ENCODE measurements around the gene RNF220.

The RNF220 gene

DNA sequence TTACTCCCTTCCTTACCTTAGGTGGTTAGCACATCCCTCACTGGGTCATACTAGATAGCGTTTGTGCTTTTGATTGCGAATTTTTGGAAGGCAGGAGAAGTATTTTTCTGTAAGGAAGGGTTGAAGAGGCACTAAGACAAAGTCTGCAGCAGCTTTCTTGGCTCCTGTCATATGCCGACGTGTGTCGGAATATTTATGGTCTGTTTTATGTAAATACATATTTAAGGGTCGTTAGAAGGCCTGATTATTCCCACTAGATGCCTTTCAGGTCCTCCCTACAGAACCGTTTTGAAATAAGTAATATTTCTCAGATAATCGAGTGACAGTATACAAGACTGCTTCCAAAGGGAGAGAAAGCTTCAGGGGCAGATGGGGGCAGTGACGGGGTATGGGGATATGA is 10.0 kb downstream of the RNF220 start:
- Histone ChIP-seq H3K36me3 (ENCODE audit: insufficient read depth, low read length) (no peaks in the 10 kb centered on the region), H3K4me1 (ENCODE audit: insufficient read depth, low read length) (peaks cover 10% of the 10 kb centered on the region; the same call in 1 of the 2 replicates), H3K9me3 (ENCODE audit: control insufficient read depth, insufficient read depth, low read length) (no peaks in the 10 kb centered on the region), H3K9ac (ENCODE audit: low read depth, low read length) (no peak overlapping the region)

GRCh38 chr1:44416408-44416807 is 11.4 kb downstream of the RNF220 start:
- Histone ChIP-seq H3K36me3 (ENCODE audit: insufficient read depth, low read length) (no peaks in the 10 kb centered on the region), H3K4me1 (ENCODE audit: insufficient read depth, low read length) (peaks cover 10% of the 10 kb centered on the region; the same call in 1 of the 2 replicates), H3K9me3 (ENCODE audit: control insufficient read depth, insufficient read depth, low read length) (no peaks in the 10 kb centered on the region), H3K9ac (ENCODE audit: low read depth, low read length) (no peak overlapping the region)

GRCh38 chr1:44417351-44418021 is 12.4 kb downstream of the RNF220 start:
- Histone ChIP-seq H3K9me3 (ENCODE audit: control insufficient read depth, insufficient read depth, low read length) (no peaks in the 10 kb centered on the region), H3K4me1 (ENCODE audit: insufficient read depth, low read length) (peaks cover 19% of the 10 kb centered on the region), H3K9ac (ENCODE audit: low read depth, low read length) (peak overlapping the region; percentile 70), H3K36me3 (ENCODE audit: insufficient read depth, low read length) (no peaks in the 10 kb centered on the region)

DNA sequence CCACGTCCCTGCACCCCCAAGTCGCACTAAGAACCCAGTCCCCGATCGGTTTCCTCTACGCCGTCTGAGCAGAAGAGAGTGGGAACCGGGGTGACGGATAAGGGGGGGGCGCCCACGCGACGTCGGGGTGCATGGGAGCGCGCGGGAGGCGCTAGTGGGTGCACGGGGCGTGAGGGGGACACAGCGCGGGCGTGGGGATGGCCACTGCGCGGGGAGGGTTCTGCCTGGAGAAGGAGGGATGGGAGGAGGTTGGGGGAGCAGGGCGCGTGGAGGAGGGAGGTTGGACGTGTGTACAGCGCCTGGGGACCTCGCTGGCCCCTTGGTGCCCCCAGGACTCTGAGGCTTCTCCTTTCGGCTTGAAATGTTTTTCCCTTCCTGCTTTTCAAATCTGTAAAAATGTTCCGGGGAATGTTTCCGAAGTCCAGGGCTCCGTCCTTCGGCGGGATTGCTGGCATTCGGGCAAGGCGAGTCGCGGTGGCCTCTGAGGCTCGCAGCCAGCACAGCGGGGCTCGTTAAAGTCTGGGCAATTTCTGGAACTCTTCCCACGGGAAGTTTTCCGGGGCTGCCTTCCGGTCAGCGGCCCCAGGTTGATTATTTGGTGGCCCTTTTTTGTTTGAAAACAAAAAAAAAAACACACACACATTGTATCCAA is 13.1 kb downstream of the RNF220 start:
- H3K4me1 ChIP-seq (ENCODE audit: insufficient read depth, low read length), result peaks cover 19% of the 10 kb centered on the region
- no peaks in the 10 kb centered on the region for H3K9me3 ChIP-seq (ENCODE audit: control insufficient read depth, insufficient read depth, low read length)
- H3K9ac ChIP-seq (ENCODE audit: low read depth, low read length), result peak overlapping the region; percentile 70
- no peaks in the 10 kb centered on the region for H3K36me3 ChIP-seq (ENCODE audit: insufficient read depth, low read length)

GRCh38 chr1:44419901-44420300 is 14.8 kb downstream of the RNF220 start:
- no peaks in the 10 kb centered on the region for H3K36me3 ChIP-seq (ENCODE audit: insufficient read depth, low read length)
- no peaks in the 10 kb centered on the region for H3K9me3 ChIP-seq (ENCODE audit: control insufficient read depth, insufficient read depth, low read length)
- H3K4me1 ChIP-seq (ENCODE audit: insufficient read depth, low read length), result peaks cover 32% of the 10 kb centered on the region
- H3K9ac ChIP-seq (ENCODE audit: low read depth, low read length), result no peak overlapping the region

DNA sequence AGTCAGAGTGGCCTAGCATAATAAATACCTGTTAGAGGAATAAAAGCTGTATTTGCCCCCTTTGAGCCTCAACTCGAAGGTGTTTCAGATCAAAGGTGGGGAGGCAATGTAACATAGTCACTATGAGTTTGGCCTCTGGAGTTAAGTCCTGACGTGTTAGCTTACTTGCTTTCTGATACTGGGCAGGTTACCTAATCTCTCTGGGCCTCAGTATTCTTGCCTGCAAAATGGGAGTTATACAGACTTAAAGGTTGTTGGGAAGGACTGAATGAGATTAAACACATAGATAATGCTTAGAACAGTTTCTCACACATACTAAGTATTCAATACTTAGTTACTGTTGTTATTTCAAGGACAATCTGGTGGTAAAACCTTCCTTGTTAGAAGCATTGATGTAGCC is 15.5 kb downstream of the RNF220 start:
- H3K4me1 ChIP-seq (ENCODE audit: insufficient read depth, low read length), result peaks cover 36% of the 10 kb centered on the region
- no peak overlapping the region for H3K9ac ChIP-seq (ENCODE audit: low read depth, low read length)
- H3K36me3 ChIP-seq (ENCODE audit: insufficient read depth, low read length), result no peaks in the 10 kb centered on the region
- no peaks in the 10 kb centered on the region for H3K9me3 ChIP-seq (ENCODE audit: control insufficient read depth, insufficient read depth, low read length)

- Histone ChIP-seq H3K9me3 (ENCODE audit: control insufficient read depth, insufficient read depth, low read length) (no peaks in the 10 kb centered on the region), H3K36me3 (ENCODE audit: insufficient read depth, low read length) (no peaks in the 10 kb centered on the region), H3K4me1 (ENCODE audit: insufficient read depth, low read length) (peaks cover 35% of the 10 kb centered on the region), H3K9ac (ENCODE audit: low read depth, low read length) (no peak overlapping the region)
Measured at GRCh38 chr1:44421446-44421884, 16.4 kb downstream of the RNF220 start.

DNA sequence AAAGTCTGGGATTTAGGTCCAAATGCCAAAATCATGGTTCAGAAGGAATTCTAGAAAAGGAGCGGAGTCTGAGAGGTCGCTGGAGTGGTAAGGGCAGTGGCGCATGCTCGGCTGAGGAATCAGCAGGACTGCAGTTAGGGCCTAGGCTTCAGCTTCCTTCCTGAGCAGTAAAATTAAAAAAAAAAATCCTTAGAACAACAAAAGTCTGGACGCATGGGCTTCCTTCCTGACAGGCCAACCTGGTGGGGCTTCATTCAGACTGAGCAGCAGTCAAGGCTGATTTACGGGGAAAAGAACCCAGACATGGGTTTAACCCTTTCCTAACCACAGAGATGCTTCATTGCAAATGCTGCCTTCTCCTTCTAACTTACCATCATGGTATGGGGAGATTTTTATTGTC is 17.1 kb downstream of the RNF220 start:
- Histone ChIP-seq H3K36me3 (ENCODE audit: insufficient read depth, low read length) (no peaks in the 10 kb centered on the region), H3K4me1 (ENCODE audit: insufficient read depth, low read length) (peaks cover 28% of the 10 kb centered on the region), H3K9ac (ENCODE audit: low read depth, low read length) (no peak overlapping the region), H3K9me3 (ENCODE audit: control insufficient read depth, insufficient read depth, low read length) (no peaks in the 10 kb centered on the region)

DNA sequence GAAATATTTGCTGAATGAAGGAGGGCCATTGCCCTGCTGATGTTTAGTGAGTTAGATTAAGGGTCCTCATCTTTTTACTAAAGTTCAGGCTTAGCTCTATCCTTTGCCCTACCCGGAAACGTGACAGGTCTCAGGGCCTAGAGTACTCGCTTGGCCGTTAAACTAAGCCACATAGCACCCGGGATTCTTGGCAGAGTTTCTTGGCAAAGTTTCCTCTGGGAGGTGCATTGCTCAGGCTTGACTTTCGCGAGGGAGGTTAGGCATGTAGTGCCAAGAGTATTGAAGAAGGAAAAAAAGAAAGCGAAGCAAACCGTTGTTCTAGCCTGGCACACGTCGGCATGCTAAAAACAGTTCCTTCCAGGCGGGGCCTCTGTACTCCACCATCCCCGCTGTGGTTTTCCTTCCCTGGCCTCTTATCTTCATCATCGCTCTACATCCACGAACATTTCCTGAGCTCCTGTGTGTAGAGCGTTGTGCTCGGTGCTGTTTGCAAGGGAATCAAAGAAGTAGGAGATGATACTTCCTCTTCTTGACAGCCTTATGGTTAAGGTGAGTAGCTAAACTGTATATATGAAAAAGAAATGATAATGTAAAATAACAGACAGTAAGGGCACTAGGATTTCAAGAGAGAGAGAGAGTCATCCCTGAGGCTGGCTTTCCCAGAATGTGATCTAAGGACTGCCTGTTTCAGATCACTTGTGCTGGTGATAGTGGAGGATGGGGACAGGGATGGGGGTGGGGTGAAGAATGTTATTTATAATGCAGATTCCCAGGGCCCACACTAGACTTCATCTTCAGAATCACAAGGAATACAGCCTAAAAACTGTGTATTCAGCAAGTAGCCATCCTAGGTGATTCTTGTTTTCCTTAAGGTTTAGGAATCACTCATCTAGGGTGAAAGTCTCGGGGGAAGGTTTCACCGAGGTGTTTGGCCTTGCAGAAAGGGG is 18.8 kb downstream of the RNF220 start:
- no peaks in the 10 kb centered on the region for H3K36me3 ChIP-seq (ENCODE audit: insufficient read depth, low read length)
- peaks cover 29% of the 10 kb centered on the region for H3K4me1 ChIP-seq (ENCODE audit: insufficient read depth, low read length)
- H3K9me3 ChIP-seq (ENCODE audit: control insufficient read depth, insufficient read depth, low read length), result no peaks in the 10 kb centered on the region
- H3K9ac ChIP-seq (ENCODE audit: low read depth, low read length), result no peak overlapping the region

- H3K4me1 ChIP-seq (ENCODE audit: insufficient read depth, low read length), result peaks cover 33% of the 10 kb centered on the region
- no peaks in the 10 kb centered on the region for H3K36me3 ChIP-seq (ENCODE audit: insufficient read depth, low read length)
- no peaks in the 10 kb centered on the region for H3K9me3 ChIP-seq (ENCODE audit: control insufficient read depth, insufficient read depth, low read length)
- no peak overlapping the region for H3K9ac ChIP-seq (ENCODE audit: low read depth, low read length)
Measured at GRCh38 chr1:44424747-44425146, 19.7 kb downstream of the RNF220 start.

DNA sequence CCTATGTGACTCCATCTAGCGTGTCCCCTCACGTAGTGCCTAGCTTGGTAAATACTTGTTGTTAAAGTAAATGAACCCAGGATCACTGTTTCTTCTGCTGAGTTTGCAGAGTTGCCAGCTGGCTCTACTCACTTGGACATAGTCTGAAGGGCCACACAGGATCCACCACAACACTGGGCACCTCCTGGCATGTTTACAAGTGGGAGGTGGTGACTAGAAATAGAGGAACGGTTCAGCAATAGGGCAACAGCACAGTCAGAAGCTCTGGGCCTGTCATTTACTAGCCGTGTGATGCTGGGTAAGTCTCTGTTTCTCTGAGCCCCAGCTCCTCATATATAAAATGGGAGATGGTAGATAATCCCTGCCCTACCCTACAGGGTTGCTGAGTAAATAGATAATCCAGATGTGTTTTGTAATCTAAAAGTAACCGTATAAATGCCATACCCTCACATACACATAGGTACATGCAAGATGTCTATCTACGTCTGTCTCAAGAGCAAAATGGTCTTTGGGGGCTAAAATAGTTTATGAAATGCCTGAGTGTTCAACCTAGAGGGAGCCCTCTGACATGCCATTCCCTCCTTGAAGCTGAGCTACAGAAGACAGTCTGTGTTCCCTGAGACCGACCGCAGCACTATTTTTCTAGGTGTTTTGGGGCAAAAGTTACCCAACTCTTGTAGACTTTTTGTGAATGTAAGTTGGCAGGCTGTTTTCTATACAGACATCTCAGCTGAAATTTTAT is 20.5 kb downstream of the RNF220 start:
- Histone ChIP-seq H3K9me3 (ENCODE audit: control insufficient read depth, insufficient read depth, low read length) (no peaks in the 10 kb centered on the region), H3K4me1 (ENCODE audit: insufficient read depth, low read length) (peaks cover 33% of the 10 kb centered on the region), H3K36me3 (ENCODE audit: insufficient read depth, low read length) (no peaks in the 10 kb centered on the region), H3K9ac (ENCODE audit: low read depth, low read length) (no peak overlapping the region)

DNA sequence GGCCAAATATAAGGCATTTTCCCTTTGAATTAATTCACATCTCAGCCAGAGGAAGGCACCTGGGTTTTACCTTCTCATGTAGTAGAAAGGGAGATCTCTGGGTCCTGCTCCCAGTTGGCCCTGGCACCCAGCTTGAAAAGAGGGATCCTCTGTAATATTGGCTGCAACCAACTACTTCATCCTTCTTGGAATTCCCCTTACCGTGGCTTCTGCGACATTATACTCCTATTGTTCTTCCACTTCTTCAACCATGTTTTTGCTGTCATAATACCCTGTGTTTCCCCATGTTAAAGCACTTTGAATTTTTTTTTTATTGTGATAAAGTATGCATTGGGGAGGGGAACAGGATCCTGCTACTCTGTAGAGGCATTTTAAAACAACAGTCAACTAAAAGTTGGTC is 26.8 kb downstream of the RNF220 start:
- no peak overlapping the region for H3K9ac ChIP-seq (ENCODE audit: low read depth, low read length)
- H3K4me1 ChIP-seq (ENCODE audit: insufficient read depth, low read length), result peaks cover 18% of the 10 kb centered on the region; the same call in 1 of the 2 replicates
- H3K36me3 ChIP-seq (ENCODE audit: insufficient read depth, low read length), result no peaks in the 10 kb centered on the region
- H3K9me3 ChIP-seq (ENCODE audit: control insufficient read depth, insufficient read depth, low read length), result no peaks in the 10 kb centered on the region

GRCh38 chr1:44433209-44433608 is 28.2 kb downstream of the RNF220 start:
- peaks cover 26% of the 10 kb centered on the region for H3K4me1 ChIP-seq (ENCODE audit: insufficient read depth, low read length)
- H3K9ac ChIP-seq (ENCODE audit: low read depth, low read length), result no peak overlapping the region
- no peaks in the 10 kb centered on the region for H3K9me3 ChIP-seq (ENCODE audit: control insufficient read depth, insufficient read depth, low read length)
- H3K36me3 ChIP-seq (ENCODE audit: insufficient read depth, low read length), result no peaks in the 10 kb centered on the region

Data from ES-I3 (cell line).